ENCODE results near the gene THSD7B.

DNA sequence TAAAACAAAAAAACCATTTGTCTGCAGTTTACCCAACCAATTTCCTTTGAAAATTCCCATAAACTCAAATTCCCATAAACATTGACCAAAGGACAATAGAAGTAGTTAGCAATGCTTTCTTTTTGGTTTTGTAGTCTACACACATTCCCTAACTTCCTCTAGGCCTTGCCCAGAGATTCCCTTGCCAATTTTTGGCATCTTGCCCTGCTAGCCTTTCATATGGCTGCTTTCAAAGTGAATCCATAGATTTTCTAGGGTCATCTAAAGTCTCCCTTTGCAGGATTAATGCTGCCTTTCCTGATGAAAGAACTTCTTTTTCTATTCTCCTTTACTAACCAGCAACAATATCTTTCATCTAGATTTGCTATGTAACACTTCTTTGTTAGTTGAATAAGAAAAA is 33.4 kb downstream of the THSD7B start:
- no peak for TF ChIP-seq POLR2A (IDR thresholded peaks at IDR 0.05; ENCODE audit: low read depth)
- TF ChIP-seq POLR2AphosphoS5 (IDR thresholded peaks at IDR 0.05) = no peak
- TF ChIP-seq, protein P1, sequence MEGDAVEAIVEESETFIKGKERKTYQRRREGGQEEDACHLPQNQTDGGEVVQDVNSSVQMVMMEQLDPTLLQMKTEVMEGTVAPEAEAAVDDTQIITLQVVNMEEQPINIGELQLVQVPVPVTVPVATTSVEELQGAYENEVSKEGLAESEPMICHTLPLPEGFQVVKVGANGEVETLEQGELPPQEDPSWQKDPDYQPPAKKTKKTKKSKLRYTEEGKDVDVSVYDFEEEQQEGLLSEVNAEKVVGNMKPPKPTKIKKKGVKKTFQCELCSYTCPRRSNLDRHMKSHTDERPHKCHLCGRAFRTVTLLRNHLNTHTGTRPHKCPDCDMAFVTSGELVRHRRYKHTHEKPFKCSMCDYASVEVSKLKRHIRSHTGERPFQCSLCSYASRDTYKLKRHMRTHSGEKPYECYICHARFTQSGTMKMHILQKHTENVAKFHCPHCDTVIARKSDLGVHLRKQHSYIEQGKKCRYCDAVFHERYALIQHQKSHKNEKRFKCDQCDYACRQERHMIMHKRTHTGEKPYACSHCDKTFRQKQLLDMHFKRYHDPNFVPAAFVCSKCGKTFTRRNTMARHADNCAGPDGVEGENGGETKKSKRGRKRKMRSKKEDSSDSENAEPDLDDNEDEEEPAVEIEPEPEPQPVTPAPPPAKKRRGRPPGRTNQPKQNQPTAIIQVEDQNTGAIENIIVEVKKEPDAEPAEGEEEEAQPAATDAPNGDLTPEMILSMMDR (IDR thresholded peaks at IDR 0.05) = no peak

All from esophagus muscularis mucosa (tissue), 3 donors.